GM19035 (cell line): ENCODE data around the gene CCDC85C.

ENCODE experiments used
- ATAC-seq: cut with Tn5 transposase; IDR thresholded peaks from one replicate; pipeline ENCODE4 v1.9.1; 2021; ENCODE audit not compliant: unreplicated experiment

Gene CCDC85C

GRCh38 chr14:99609245-99610170 is 5.5 kb upstream of the CCDC85C start:
- ATAC-seq = no peak

- no peak for ATAC-seq
Measured at GRCh38 chr14:99608591-99608990, 4.6 kb upstream of the CCDC85C start.

- no peak for ATAC-seq
Measured at GRCh38 chr14:99606359-99606758, 2.4 kb upstream of the CCDC85C start.

- no peak for ATAC-seq
Measured at GRCh38 chr14:99605299-99605961, 1.4 kb upstream of the CCDC85C start.

GRCh38 chr14:99604766-99605298 is 825 bp upstream of the CCDC85C start:
- peak; percentile 25 for ATAC-seq

- ATAC-seq = peak; percentile 87
Measured at GRCh38 chr14:99604278-99604765, 315 bp upstream of the CCDC85C start.

- no peak for ATAC-seq
Measured at GRCh38 chr14:99602788-99603415, 1.1 kb downstream of the CCDC85C start.

- ATAC-seq = no peak
Measured at GRCh38 chr14:99602054-99602787, 1.8 kb downstream of the CCDC85C start.

GRCh38 chr14:99601361-99601831 is 2.6 kb downstream of the CCDC85C start:
- ATAC-seq = no peak

- no peak for ATAC-seq
Measured at GRCh38 chr14:99600232-99600888, 3.6 kb downstream of the CCDC85C start.

GRCh38 chr14:99599393-99599792 is 4.6 kb downstream of the CCDC85C start:
- no peak for ATAC-seq

- ATAC-seq = no peak
Measured at GRCh38 chr14:99598774-99599173, 5.2 kb downstream of the CCDC85C start.

GRCh38 chr14:99597911-99598600 is 6.0 kb downstream of the CCDC85C start:
- ATAC-seq = no peak

- ATAC-seq = no peak
Measured at GRCh38 chr14:99596772-99597171, 7.2 kb downstream of the CCDC85C start.

- no peak for ATAC-seq
Measured at GRCh38 chr14:99596071-99596627, 7.9 kb downstream of the CCDC85C start.

- ATAC-seq = no peak
Measured at GRCh38 chr14:99595524-99595923, 8.5 kb downstream of the CCDC85C start.

- peak; percentile 86 for ATAC-seq
Measured at GRCh38 chr14:99595034-99595433, 9.0 kb downstream of the CCDC85C start.

GRCh38 chr14:99593971-99594841 is 9.8 kb downstream of the CCDC85C start:
- no peak for ATAC-seq
